GM12878 (cell line): ENCODE data around the gene SLC46A2. TPM values are rescaled to one million over a fixed set of nuclear protein-coding genes. Genes with fewer than 3 reads are reported as not detected.

Experiments used
- CBX5 ChIP-seq: sonication (generic); IDR thresholded peaks from 2 replicates; pipeline ENCODE4 v1.6.1; 2016; ENCODE audit warnings: low read depth, moderate library complexity, mild to moderate bottlenecking, inconsistent platforms
- FOS ChIP-seq: IDR thresholded peaks from 3 replicates; pipeline ENCODE4 v1.6.1; 2011; ENCODE audit warnings: borderline replicate concordance; ENCODE audit not compliant: insufficient read length; ENCODE audit errors: extremely low read depth
- GATAD2B ChIP-seq: fragments of 450-650 bp; conservative IDR thresholded peaks from 2 replicates; pipeline ENCODE4 v1.6.1; 2017; ENCODE audit warnings: low read depth, mild to moderate bottlenecking, moderate library complexity
- HDAC6 ChIP-seq: fragments of 200-600 bp; sonication (generic); IDR thresholded peaks from one replicate; pipeline ENCODE4 v1.8.0; 2017; ENCODE audit warnings: antibody characterized with exemption; ENCODE audit not compliant: unreplicated experiment
- IKZF1 ChIP-seq: fragments of 450-650 bp; conservative IDR thresholded peaks from 2 replicates; pipeline ENCODE4 v1.6.1; 2017; ENCODE audit warnings: antibody characterized with exemption, mild to moderate bottlenecking
- JUNB ChIP-seq: IDR thresholded peaks from 2 replicates; pipeline ENCODE4 v1.6.1; 2016; ENCODE audit warnings: antibody characterized with exemption, mild to moderate bottlenecking
- MYB ChIP-seq: fragments of 150-350 bp; IDR thresholded peaks from 2 replicates; pipeline ENCODE4 v1.6.1; 2014; ENCODE audit warnings: mild to moderate bottlenecking, low read depth, low read length, borderline replicate concordance
- NR2C1 ChIP-seq: fragments of 450-650 bp; IDR thresholded peaks from 2 replicates; pipeline ENCODE4 v1.6.1; 2017; ENCODE audit warnings: antibody characterized with exemption, mild to moderate bottlenecking, moderate library complexity
- PAX8 ChIP-seq: fragments of 450-650 bp; IDR thresholded peaks from 2 replicates; pipeline ENCODE4 v1.6.1; 2017; ENCODE audit warnings: mild to moderate bottlenecking, moderate library complexity
- POLR2AphosphoS5 ChIP-seq: IDR thresholded peaks from 2 replicates; pipeline ENCODE4 v1.6.1; 2011; ENCODE audit warnings: mild to moderate bottlenecking, low read length, inconsistent platforms
- RAD51 ChIP-seq: fragments of 450-650 bp; IDR thresholded peaks from 2 replicates; pipeline ENCODE4 v1.6.1; 2016; ENCODE audit warnings: moderate library complexity, mild to moderate bottlenecking, inconsistent platforms
- SRF ChIP-seq, 2 experiments: IDR thresholded peaks; 2 replicates each; pipeline ENCODE4 v1.6.1; 2011; ENCODE audit warnings: low read depth in 2 of 2, low read length in 2 of 2, mild to moderate bottlenecking in 1 of 2, moderate library complexity in 1 of 2
- SUPT20H ChIP-seq: IDR thresholded peaks from 2 replicates; pipeline ENCODE4 v1.6.1; 2011; ENCODE audit warnings: low read depth, mild to moderate bottlenecking, low read length, moderate library complexity, borderline replicate concordance; ENCODE audit not compliant: control insufficient read depth
- TARDBP ChIP-seq: IDR thresholded peaks from 2 replicates; pipeline ENCODE4 v1.6.1; 2016; ENCODE audit warnings: borderline replicate concordance
- ZNF207 ChIP-seq: fragments of 450-650 bp; IDR thresholded peaks from 2 replicates; pipeline ENCODE4 v1.6.1; 2014; ENCODE audit warnings: antibody characterized with exemption, mild to moderate bottlenecking, borderline replicate concordance
- polyA plus RNA-seq, 11 experiments: library from polyadenylated mRNA; depleted of rRNA in 4 of 11; unstranded in 6 of 11; stranded (reverse) in 5 of 11; fragments of >200 nt; fragmentation: Nextera tagmentation in 4 of 11; fragmentation: Illumina TruSeq in 1 of 11; extraction: Ambion mirVana in 4 of 11; extraction: Trizol in 1 of 11; gene quantifications; 1 replicate in 1 of 11; 2 replicates in 10 of 11; pipeline versions ENCODE4 v1.2.1 to v1.2.3, GENCODE V29; 2011 to 2016; ENCODE audit warnings: inconsistent platforms in 2 of 11, missing spikeins in 2 of 11, low read depth in 1 of 11
- total RNA-seq, 4 experiments: library from RNA; depleted of rRNA in 3 of 4; stranded (reverse); fragments of >200 nt in 3 of 4; fragmentation: Illumina TruSeq in 1 of 4; extraction: Trizol in 1 of 4; gene quantifications; 2 replicates each; pipeline versions ENCODE4 v1.2.1 to v1.2.3, GENCODE V29; 2013 to 2021
- TF ChIP-seq, protein P1 (sequence below), 3 experiments: IDR thresholded peaks in 2 of 3; conservative IDR thresholded peaks in 1 of 3; 2 replicates each; pipeline ENCODE4 v1.5.1; 2011; ENCODE audit warnings: low read depth in 3 of 3, low read length in 3 of 3, mild to moderate bottlenecking in 3 of 3, control low read depth in 2 of 3, moderate library complexity in 2 of 3, inconsistent platforms in 1 of 3, mixed read lengths in 1 of 3; ENCODE audit not compliant: control insufficient read depth in 2 of 3, insufficient read depth in 1 of 3; ENCODE audit errors: extremely low read depth in 1 of 3
- TF ChIP-seq, protein P2 (sequence below): IDR thresholded peaks from 2 replicates; pipeline ENCODE4 v1.6.1; 2012; ENCODE audit warnings: mild to moderate bottlenecking, low read depth, low read length
- TF ChIP-seq, protein P3 (sequence below): IDR thresholded peaks from 2 replicates; pipeline ENCODE4 v1.6.1; 2012; ENCODE audit warnings: low read depth, low read length, improper control_type of control experiment
- TF ChIP-seq, protein P4 (sequence below): IDR thresholded peaks from 2 replicates; pipeline ENCODE4 v1.6.1; 2012; ENCODE audit warnings: low read depth, low read length, improper control_type of control experiment

SLC46A2 gene
- total and polyA plus RNA-seq, 10 of the 15 experiments (the other 5 are each of a cell fraction or from before 2014, with no cell fraction given), result not detected

DNA sequence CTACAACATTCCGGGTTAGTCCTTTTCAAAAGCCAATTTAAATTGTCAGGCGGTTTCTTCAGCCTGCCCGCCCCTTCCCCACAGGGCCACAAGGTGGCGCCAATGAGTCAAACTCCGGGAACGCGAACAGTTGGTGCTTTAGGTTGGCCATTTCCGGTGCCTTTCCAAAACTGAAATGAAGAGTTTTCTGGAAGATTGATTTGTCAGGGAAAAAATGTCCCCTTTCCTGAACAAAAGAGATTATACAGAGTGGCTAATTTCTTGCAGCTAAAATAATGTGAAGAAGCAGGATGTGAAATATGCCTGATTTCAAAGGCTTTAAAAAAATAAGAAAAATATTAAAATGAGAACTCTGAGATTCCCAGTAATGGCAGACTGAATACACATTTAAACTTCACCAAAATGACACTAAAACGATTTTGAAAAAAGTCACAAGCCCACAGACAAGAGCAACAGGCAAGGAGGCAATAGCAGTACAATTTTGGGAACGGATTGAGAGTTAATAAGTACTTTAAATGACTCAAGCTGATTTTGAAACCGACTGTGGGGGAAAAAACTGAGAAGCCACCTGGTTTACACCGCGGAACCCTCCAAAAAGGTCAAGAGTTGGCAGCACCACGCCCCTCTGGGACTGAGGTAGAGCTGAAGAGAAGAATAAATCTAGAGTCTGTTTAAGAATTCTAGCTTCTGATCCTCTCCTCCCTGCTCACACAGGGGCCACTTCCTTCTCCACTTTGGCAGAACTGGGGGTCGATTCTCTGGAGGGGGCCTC is 45.7 kb downstream of the SLC46A2 start (continued):
- TF ChIP-seq HDAC6, result no peak
- TF ChIP-seq MYB, result no peak
- no peak for TF ChIP-seq TARDBP
- TF ChIP-seq, protein P1, sequence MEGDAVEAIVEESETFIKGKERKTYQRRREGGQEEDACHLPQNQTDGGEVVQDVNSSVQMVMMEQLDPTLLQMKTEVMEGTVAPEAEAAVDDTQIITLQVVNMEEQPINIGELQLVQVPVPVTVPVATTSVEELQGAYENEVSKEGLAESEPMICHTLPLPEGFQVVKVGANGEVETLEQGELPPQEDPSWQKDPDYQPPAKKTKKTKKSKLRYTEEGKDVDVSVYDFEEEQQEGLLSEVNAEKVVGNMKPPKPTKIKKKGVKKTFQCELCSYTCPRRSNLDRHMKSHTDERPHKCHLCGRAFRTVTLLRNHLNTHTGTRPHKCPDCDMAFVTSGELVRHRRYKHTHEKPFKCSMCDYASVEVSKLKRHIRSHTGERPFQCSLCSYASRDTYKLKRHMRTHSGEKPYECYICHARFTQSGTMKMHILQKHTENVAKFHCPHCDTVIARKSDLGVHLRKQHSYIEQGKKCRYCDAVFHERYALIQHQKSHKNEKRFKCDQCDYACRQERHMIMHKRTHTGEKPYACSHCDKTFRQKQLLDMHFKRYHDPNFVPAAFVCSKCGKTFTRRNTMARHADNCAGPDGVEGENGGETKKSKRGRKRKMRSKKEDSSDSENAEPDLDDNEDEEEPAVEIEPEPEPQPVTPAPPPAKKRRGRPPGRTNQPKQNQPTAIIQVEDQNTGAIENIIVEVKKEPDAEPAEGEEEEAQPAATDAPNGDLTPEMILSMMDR (IDR thresholded peaks at IDR 0.05 in 2 of 3, conservative IDR thresholded peaks at IDR 0.05 in 1 of 3; ENCODE audit: control insufficient read depth in 2 of 3, extremely low read depth in 1 of 3, insufficient read depth in 1 of 3, low read depth in 3 of 3, low read length in 3 of 3), result peak; percentile 91 to 98 (median 95)
- peak; percentile 29; the same call in 1 of the 2 replicates for TF ChIP-seq IKZF1
- TF ChIP-seq POLR2AphosphoS5, result no peak
- TF ChIP-seq PAX8, result no peak
- TF ChIP-seq NR2C1, result no peak
- no peak for TF ChIP-seq SUPT20H
- TF ChIP-seq SRF (IDR thresholded peaks at IDR 0.05; ENCODE audit: low read depth in 2 of 2, low read length in 2 of 2), result 0 out of 4 replicates have a peak, but pooled peaks of 1 of the 2 experiments have one; percentile 56
- no peak for TF ChIP-seq GATAD2B
- TF ChIP-seq JUNB, result no peak
- TF ChIP-seq, protein P2, sequence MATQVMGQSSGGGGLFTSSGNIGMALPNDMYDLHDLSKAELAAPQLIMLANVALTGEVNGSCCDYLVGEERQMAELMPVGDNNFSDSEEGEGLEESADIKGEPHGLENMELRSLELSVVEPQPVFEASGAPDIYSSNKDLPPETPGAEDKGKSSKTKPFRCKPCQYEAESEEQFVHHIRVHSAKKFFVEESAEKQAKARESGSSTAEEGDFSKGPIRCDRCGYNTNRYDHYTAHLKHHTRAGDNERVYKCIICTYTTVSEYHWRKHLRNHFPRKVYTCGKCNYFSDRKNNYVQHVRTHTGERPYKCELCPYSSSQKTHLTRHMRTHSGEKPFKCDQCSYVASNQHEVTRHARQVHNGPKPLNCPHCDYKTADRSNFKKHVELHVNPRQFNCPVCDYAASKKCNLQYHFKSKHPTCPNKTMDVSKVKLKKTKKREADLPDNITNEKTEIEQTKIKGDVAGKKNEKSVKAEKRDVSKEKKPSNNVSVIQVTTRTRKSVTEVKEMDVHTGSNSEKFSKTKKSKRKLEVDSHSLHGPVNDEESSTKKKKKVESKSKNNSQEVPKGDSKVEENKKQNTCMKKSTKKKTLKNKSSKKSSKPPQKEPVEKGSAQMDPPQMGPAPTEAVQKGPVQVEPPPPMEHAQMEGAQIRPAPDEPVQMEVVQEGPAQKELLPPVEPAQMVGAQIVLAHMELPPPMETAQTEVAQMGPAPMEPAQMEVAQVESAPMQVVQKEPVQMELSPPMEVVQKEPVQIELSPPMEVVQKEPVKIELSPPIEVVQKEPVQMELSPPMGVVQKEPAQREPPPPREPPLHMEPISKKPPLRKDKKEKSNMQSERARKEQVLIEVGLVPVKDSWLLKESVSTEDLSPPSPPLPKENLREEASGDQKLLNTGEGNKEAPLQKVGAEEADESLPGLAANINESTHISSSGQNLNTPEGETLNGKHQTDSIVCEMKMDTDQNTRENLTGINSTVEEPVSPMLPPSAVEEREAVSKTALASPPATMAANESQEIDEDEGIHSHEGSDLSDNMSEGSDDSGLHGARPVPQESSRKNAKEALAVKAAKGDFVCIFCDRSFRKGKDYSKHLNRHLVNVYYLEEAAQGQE, result no peak
- TF ChIP-seq RAD51, result peak; percentile 17; the same call in 1 of the 2 replicates
- TF ChIP-seq, protein P3, sequence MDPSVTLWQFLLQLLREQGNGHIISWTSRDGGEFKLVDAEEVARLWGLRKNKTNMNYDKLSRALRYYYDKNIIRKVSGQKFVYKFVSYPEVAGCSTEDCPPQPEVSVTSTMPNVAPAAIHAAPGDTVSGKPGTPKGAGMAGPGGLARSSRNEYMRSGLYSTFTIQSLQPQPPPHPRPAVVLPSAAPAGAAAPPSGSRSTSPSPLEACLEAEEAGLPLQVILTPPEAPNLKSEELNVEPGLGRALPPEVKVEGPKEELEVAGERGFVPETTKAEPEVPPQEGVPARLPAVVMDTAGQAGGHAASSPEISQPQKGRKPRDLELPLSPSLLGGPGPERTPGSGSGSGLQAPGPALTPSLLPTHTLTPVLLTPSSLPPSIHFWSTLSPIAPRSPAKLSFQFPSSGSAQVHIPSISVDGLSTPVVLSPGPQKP, result peak; percentile 79
- no peak for TF ChIP-seq FOS
- 0 out of 2 replicates have a peak, but pooled peaks have one; percentile 62 for TF ChIP-seq CBX5
- TF ChIP-seq ZNF207, result no peak
- TF ChIP-seq, protein P4, sequence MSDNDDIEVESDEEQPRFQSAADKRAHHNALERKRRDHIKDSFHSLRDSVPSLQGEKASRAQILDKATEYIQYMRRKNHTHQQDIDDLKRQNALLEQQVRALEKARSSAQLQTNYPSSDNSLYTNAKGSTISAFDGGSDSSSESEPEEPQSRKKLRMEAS, result no peak
- TF ChIP-seq, all 136 proteins: peak for 14
